HG03175 (cell line): ENCODE data around the gene SMPD2.
A peak's percentile ranks its signal among the peaks of the same experiment; 100 is the strongest.

ENCODE experiments used
- ATAC-seq: cut with Tn5 transposase; IDR thresholded peaks from one replicate; pipeline ENCODE4 v1.9.1; 2021; ENCODE audit warnings: mild to moderate bottlenecking, moderate library complexity; ENCODE audit not compliant: unreplicated experiment

Gene SMPD2

GRCh38 chr6:109440331-109441068, at the start of gene SMPD2, which contains the start of gene PPIL6:
Gene SMPD2 (plus strand): TSS chr6:109440724. CDS start chr6:109441122, 398 bp downstream.
Gene PPIL6 (minus strand): TSS chr6:109440628. CDS start chr6:109440590, 38 bp downstream.
- ATAC-seq, result peak; percentile 89

- ATAC-seq, result no peak
These were observed 47.2 kb upstream of the SMPD2 start for GRCh38 chr6:109393157-109393885.

- ATAC-seq, result no peak
These were observed 46.6 kb upstream of the SMPD2 start for GRCh38 chr6:109393886-109394281.

GRCh38 chr6:109396046-109396718, 44.3 kb upstream of the SMPD2 start:
- no peak for ATAC-seq

- no peak for ATAC-seq
These were observed 43.5 kb upstream of the SMPD2 start for GRCh38 chr6:109397020-109397419.

- ATAC-seq, result no peak
These were observed 34.3 kb upstream of the SMPD2 start for GRCh38 chr6:109406196-109406595.

GRCh38 chr6:109411034-109411433, 29.5 kb upstream of the SMPD2 start:
- ATAC-seq, result no peak

- no peak for ATAC-seq
These were observed 22.9 kb upstream of the SMPD2 start for GRCh38 chr6:109417646-109418045.

- ATAC-seq, result no peak
These were observed 19.8 kb upstream of the SMPD2 start for GRCh38 chr6:109420751-109421150.

- no peak for ATAC-seq
These were observed 19.3 kb upstream of the SMPD2 start for GRCh38 chr6:109421184-109421583.

GRCh38 chr6:109424946-109425345, 15.6 kb upstream of the SMPD2 start:
- ATAC-seq, result no peak

- ATAC-seq, result no peak
These were observed 11.5 kb upstream of the SMPD2 start for GRCh38 chr6:109428889-109429477.

GRCh38 chr6:109429496-109429895, 11.0 kb upstream of the SMPD2 start:
- no peak for ATAC-seq

- ATAC-seq, result no peak
These were observed 6.1 kb upstream of the SMPD2 start for GRCh38 chr6:109434456-109434855.

- no peak for ATAC-seq
These were observed 4.5 kb upstream of the SMPD2 start for GRCh38 chr6:109436041-109436440.

- peak; percentile 11 for ATAC-seq
These were observed 719 bp downstream of the SMPD2 start for GRCh38 chr6:109441069-109441816.

GRCh38 chr6:109442393-109442924, 1.9 kb downstream of the SMPD2 start:
- no peak for ATAC-seq

- no peak for ATAC-seq
These were observed 3.0 kb downstream of the SMPD2 start for GRCh38 chr6:109443425-109443950.

GRCh38 chr6:109445382-109445781, 4.9 kb downstream of the SMPD2 start:
- ATAC-seq, result no peak

GRCh38 chr6:109446072-109446471, 5.5 kb downstream of the SMPD2 start:
- no peak for ATAC-seq
